Stimulated activated CD8-positive, alpha-beta memory T cell treated with anti-CD3 and anti-CD28 coated beads, Interleukin-4, amount 100 ng/mL, for 48 hours (primary cell): ENCODE data around the gene ADORA1.

Experiments
- DNase-seq: peaks from one replicate; pipeline ENCODE4 v3.0.0-alpha.2; 2020

ADORA1 gene

DNA sequence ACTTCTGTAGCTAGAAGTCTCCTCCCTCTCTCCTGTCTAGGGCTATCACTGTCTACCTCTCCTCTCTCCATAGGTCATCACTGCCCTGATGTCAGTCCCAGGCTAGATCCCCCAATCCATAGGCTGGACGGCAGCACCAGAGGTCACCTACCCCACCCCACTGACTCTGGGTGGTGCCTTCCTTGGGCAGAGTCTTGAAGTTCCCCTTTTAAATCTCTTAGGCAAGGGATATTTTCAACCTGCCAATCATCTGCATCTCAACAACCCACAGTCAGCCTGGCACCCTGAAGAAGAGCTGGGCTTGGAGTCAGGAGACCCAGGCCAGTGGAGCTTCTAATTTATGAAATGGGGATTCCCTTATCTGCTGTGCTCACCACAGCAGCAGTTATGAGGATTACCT lies 34.9 kb downstream of the ADORA1 start:
- DNase-seq: no peak

DNA sequence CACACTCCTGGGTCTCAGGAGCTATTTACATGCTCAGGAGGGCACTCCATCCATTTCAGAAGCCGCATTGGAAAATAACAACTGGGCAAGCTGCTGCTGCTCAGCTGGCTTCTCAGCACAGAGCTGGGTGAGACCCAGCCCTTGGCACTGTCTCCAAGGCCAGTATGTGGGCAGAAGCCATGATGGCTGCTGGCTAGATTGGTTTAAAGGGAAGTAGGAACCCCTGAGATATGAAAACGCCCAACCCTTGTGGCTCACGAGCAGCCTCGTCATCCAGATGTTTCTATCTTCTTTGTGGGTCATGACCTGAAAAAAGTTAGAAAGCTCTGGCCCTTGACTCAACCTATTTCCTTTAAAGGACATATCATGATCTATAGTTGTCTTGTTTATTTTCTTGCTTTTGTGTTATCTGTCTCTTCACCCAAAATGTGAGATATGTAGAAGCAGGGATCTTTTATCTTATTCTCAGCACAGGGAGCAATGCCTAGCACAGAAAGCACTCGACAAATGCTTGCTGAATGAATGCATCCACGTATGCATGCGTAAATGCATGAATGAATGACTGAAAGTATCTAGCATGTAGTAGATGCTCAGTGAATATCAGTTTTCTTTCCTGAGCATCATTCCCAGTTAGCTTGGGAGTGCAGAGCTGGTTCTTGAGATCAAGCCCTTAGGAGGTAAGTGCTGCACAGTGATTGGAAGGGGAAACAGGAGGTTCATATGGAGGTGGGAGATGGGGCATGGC lies 36.5 kb downstream of the ADORA1 start:
- no peak for DNase-seq

DNA sequence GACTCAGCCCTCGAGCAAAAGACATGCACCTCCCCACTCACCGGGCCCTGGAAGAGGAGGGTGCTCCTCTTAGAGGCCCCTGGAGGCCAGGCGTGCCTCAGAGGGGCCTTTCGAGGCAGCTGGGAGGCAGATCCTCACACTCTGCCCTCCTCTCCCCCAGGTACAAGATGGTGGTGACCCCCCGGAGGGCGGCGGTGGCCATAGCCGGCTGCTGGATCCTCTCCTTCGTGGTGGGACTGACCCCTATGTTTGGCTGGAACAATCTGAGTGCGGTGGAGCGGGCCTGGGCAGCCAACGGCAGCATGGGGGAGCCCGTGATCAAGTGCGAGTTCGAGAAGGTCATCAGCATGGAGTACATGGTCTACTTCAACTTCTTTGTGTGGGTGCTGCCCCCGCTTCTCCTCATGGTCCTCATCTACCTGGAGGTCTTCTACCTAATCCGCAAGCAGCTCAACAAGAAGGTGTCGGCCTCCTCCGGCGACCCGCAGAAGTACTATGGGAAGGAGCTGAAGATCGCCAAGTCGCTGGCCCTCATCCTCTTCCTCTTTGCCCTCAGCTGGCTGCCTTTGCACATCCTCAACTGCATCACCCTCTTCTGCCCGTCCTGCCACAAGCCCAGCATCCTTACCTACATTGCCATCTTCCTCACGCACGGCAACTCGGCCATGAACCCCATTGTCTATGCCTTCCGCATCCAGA lies 37.7 kb downstream of the ADORA1 start:
- DNase-seq: no peak

DNA sequence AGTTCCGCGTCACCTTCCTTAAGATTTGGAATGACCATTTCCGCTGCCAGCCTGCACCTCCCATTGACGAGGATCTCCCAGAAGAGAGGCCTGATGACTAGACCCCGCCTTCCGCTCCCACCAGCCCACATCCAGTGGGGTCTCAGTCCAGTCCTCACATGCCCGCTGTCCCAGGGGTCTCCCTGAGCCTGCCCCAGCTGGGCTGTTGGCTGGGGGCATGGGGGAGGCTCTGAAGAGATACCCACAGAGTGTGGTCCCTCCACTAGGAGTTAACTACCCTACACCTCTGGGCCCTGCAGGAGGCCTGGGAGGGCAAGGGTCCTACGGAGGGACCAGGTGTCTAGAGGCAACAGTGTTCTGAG lies 38.3 kb downstream of the ADORA1 start:
- no peak for DNase-seq

DNA sequence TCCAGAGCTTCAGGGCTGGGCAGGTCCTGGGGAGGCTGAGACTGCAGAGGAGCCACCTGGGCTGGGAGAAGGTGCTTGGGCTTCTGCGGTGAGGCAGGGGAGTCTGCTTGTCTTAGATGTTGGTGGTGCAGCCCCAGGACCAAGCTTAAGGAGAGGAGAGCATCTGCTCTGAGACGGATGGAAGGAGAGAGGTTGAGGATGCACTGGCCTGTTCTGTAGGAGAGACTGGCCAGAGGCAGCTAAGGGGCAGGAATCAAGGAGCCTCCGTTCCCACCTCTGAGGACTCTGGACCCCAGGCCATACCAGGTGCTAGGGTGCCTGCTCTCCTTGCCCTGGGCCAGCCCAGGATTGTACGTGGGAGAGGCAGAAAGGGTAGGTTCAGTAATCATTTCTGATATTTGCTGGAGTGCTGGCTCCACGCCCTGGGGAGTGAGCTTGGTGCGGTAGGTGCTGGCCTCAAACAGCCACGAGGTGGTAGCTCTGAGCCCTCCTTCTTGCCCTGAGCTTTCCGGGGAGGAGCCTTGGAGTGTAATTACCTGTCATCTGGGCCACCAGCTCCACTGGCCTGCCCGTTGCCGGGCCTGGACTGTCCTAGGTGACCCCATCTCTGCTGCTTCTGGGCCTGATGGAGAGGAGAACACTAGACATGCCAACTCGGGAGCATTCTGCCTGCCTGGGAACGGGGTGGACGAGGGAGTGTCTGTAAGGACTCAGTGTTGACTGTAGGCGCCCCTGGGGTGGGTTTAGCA lies 38.8 kb downstream of the ADORA1 start:
- DNase-seq: peak; percentile 30

DNA sequence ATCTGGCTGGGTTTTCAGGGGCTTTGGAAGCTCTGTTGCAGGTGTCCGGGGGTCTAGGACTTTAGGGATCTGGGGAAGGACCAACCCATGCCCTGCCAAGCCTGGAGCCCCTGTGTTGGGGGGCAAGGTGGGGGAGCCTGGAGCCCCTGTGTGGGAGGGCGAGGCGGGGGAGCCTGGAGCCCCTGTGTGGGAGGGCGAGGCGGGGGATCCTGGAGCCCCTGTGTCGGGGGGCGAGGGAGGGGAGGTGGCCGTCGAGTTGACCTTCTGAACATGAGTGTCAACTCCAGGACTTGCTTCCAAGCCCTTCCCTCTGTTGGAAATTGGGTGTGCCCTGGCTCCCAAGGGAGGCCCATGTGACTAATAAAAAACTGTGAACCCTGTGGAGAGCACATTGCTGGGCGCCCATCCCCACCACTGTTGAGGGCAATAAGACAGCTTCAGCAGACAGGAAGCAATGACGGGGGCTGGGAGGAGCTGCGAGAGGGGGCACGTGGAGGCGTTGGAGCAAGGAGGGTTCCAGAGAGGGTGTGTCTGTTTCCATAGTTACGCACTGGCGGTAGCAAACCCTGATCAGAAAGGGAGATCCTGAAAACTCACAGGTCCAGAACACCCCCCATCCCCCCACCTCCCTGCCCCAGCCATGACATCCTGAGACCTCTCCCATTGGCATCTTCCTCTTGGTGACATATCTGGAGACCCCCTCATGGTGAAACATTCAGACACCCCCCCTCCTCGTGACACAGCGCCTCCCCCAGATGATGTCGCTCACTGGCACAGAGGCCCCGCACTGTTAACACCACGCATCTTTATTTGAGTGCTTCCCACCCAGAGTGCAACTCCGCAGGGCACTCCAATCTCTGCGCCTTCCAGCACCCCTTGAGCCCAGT lies 39.7 kb downstream of the ADORA1 start:
- no peak for DNase-seq

DNA sequence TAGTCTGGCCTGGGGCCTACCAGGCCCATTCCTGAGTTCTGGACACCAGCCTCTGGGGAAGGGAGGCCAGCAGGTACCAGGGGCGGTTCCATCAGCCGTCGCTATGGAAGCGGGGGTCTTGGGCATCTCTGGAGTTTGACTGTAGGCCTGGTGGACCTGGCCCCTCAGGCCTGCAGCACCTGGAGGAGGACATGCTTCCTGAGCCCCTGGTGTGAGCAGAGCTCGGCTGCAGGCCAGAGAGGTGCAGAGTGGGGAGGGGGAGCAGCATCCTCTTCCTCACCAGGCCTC lies 40.3 kb downstream of the ADORA1 start:
- DNase-seq: no peak

DNA sequence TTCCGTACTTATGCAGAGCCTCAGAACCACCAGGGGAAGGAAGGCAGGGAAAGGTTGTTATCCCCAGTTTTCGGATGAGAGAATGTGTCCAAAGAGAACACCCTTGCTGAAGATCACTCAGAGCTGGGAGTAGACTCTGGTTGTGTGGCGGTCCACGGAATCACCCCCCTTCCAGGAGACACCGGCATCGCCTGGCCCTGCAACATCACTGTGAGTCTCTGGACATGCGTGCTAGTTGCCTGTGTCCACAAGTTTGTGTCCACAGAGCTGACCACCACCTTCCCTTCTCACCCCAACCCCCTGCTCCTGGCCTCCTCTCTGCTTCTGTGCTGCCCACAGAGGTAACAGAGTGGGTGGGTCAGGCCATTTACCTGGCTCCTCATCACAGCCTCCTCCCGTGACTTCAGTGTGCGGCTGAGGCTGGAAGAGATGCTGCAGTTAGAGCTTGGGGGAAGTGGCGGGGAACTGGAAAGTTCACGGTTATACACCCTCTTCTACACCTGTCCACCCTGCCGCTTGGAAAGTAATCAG lies 40.8 kb downstream of the ADORA1 start:
- DNase-seq: no peak

DNA sequence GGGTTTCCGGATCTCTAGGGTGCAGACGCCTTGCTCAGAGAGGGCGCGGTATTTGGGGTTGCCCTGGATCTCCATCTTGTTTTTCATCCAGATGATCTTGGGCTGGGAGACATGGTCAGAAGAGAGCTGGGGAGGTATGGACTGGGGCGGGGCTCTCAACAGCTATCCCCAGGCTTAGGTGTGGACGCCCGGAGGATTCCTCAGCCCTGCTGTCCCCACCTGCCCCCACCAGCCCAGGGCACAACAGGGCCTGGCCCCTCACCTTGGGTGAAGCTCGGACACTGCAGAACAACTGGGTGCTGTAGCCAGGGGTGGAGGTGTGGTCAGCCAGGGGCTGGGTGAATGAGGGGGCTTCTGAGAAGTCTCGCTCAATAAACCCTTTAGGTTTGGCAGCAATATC lies 41.5 kb downstream of the ADORA1 start:
- DNase-seq: no peak

DNA sequence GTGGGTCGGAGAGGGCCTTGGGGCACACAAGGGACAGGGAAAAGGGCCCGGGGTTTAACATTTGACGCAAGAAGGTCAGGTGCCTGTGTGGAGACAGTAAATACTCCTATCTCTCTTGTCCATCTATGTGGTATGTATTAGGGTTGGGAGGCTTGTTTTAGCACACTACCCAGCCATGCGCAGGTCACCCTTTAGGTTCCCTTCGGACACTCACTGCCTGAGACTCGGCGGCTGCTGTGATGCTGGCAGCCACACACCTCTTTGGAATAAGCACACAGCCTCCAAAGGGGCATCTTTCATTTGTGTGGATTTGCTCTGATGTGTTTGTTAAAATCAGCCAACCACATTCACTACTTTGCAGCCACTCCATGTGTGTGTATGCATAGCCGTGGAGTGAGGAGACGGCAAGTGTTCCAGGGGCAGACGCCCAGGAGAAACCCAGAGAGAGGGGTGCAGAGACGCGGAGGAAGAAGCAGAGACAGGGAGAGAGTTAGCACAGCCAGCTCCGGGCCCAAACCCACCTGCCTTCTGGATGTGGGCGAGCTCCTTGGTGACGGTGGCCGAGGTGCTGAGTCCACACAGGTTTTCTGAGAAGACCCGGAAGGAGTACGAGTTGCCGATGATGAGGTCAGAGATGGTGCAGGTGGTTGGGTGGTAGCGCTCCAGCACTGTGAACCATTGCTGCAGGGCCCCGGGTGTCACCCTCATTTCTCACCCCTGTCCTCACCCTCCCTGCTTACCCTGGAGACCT lies 42.4 kb downstream of the ADORA1 start:
- DNase-seq: no peak

DNA sequence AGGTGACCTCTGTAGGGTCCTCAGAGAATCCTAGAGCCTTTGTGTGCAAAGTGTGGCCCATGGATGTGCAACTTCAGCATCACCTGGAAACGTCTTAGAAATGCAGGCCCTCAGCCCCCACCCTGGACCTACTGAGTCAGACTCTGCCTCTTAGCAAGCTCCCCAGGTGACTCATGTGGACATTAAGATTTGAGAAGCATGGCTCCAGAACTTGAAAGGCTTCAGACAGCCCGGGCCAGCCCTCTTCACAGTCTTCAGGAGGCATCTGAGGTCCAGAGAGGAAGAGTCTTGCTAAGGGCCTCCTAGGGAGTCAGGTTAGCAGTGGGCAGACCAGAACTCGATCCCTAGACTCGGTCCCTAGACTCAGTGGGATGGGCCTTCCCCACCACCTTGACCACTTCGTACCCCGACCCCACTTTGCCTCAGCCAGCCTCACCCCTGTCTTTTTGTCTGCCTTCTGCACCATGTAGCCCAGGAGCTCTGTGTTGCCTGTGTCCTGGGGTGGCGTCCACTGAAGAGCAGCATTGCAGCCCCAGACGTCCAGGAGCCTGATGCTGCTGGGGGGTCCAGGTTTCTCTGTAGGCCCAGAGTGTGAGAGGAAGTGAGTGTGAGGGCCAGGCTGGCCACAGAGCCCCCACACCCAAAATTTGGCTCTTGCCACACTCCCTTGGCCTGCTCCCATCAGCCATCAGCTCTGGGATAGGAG lies 43.3 kb downstream of the ADORA1 start:
- no peak for DNase-seq

DNA sequence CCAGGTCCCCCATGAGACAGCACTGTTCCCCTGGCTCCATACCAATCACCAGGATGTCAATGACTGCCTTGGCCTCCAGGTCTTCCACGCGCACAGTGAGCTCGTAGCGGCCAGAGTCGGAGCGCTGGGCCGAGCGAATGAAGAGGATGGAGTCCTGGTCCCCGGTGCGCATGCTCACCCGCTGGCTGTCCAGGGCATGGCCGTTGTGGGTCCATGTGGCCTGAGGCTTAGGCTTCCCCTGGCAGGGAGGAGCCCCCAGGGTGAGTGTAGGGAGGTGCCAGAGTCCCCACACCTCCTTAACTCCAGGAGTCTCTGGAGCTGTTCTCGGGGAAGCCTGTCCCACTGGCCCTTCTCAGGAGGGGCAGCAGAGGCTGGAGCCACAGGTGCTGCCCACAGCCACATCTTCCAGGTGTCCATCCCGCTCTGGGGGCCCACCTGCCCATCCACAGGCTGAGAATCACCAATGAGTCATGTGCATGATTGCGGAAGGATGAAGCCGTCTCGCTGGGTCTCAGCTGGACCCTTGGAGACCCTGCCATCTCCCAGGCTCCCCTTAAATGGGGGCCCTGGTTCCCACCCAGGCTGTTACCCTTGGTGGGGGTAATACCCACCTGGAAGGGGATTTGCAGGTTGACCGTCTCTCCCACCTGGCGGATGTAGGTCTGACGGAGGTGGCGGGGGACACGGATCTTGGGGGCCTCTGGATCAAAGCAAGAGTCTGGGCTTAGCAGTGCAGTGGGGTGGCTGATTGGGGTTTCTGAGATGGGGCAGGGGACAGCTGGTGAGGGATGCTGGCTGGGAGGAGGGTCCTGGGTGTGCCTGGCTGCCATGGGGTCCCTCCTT lies 44.0 kb downstream of the ADORA1 start:
- DNase-seq: no peak

DNA sequence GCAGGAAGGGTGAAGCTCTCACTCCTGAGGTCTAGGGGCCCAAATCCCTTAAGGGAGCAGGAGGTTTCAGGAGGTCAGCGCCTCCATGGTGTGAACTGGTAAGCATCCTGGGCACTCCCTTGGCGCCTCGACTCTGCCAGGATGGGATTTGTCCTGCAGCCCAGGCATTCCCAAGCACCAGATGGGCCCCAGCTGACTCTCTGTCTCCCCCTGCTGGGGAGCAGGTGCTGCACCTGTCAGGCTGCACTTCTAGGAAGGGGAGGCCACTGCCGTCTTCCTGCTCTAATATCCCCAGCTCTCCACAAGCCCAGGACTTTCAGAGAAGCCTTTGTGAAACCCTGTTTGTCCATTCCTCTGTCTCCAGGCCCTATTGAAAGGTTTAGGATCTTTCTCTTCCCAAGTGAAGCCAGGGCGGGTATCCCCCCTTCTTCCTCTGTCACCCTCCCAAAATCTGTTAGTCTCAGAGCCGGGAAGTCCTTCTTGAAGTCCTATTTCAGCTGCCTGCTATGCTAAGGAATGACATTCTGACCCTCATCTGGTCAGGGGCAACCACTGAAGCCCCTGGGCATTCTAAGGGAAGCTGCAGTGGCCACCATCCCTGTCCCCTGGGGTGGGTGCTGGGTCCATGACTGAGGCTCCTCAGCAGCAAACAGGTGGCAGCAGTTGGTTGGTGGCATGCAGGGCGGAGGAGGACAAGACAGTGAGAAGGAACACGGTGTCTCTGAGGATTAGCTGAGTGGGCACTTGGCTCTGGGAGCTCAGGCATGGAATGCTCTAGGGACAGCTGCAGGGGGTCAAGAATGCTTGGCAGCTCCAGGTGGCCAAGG lies 44.9 kb downstream of the ADORA1 start:
- peak; percentile 72 for DNase-seq

DNA sequence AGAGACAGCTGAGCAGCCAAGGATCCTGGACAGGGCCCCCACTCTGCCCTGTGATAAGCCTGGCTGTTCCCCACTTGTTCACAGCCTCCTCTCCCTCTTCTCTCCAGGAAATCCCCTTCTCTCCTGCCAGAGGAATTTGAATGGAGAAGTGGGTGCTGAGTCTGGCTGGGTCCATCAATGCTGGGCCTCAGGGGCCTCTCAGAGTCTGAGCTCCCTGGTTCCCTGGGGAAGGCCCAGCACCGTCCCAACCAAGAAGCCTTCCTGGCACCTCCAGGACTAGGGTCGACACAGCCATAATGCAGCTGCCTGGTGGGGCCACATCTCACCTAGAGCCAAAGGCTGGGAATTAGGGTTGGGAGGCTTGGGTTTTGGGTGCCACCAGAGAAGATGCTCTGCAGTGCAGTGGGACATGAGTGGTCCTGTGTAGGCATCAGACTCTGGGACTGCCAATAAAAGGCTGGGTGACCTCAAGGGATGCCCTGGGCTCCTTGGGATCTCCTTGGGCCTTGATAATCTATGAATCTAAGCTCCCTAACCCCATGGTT lies 45.6 kb downstream of the ADORA1 start:
- DNase-seq: no peak

DNA sequence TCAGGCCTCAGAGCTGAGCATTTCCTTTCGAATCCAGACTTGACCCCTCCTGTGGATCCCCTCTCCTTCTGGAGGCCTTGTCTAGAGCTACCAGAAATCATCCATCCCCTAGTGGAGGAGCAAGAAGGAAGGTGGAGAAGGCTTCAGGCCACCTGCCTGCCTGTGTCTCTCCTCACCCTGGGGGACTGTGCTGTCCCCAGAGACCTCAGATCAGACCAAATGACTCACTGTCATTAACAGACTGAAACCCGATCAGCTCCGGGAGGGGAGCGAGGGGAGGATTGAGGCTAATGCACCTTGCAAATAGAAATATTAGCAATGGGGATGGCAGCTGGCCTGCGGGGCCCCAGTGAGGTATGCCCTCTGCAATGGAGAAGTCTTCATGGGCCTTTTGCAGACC lies 46.0 kb downstream of the ADORA1 start:
- no peak for DNase-seq

DNA sequence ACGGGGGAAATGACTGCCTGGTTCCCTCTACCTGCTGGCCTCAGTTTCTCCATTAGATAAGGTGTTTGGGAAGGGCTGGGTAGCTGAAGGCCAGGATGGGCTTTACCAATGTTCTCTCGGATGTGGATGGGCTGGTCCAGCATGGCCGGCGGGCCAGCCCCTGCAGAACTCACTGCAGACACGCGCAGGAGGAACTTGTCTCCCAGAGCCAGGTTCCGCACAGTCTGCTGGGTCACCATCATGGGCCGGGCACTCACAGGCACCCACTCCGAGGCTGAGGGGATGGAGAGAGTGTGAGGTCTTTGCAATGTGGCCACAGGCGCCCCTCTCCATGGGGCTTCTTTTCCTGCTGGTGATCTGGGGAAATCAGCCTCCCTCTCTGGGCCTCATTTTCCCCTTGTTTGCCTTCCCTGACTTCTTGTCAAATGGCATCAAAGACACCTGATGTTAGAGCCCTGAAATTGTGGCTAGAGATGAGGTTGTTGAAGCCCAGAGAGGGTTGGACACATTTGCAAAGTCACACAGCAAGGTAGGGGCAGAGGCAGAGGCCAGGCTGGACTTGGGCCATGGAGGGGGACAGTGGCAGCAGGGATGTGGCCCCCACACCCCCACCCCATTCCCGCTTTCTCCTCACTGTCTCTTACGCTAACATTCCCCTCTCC lies 46.9 kb downstream of the ADORA1 start:
- DNase-seq: no peak

DNA sequence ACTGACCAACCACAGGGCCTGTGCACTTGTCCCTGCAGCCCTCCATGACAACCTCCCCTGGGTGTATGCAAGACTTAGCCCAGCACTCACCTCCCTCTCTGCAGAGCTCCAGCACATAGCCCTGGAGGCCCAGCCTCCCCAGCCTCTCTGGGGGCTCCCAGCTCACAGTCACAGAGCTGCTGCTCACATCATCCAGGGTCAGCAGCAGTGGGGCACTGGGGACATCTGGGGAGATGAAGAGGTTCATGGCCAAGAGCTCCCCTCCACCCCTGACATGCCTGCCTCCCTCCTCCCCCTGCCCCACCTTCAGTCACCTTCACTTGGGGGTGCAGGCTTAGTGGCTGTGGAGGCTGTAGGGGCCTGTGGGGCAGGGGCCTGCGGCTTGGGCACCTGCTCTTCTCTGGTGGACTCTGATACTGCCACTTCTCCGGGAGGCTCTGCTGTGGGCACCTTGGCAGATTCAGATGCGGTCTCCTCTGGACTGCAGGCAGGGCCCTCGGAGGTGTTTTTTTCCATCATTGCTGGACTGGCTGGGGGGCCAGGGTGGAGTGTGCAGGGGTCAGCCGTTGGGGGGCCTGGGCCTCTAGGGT lies 47.8 kb downstream of the ADORA1 start, which contains the start of gene MYBPH:
MYBPH (minus strand) TSS at position 590 of the 590 bp plus-strand sequence; CDS start at position 519, 71 bp downstream.
- no peak for DNase-seq

DNA sequence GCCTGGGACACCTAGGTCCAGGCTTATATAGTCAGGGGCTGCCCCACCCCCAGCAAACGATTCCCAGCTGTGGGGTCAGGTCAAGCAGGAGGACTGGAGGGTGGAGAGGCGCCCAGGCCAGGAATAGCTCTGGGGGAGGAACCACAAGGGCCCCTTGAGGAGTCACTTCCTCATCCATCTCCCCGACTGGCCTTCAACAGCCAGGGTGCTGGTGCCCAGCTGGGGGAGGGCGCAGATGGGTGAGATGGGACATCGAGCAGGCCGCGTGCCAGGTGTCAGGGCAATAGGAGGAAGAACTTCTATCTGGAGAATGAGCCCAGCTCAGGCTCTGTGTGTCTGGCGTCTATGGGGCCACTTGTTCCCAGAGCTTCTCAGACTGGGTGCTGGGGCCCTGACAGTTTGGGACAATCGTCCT lies 48.3 kb downstream of the ADORA1 start:
- DNase-seq: no peak
